ENCODE data around the gene MIEF2. TPM values are rescaled to one million over a fixed set of nuclear protein-coding genes. Genes with fewer than 3 reads are reported as not detected.

Gene MIEF2
- total RNA-seq, 2 experiments from 2014 or later: 5.5 to 6.2 TPM

DNA sequence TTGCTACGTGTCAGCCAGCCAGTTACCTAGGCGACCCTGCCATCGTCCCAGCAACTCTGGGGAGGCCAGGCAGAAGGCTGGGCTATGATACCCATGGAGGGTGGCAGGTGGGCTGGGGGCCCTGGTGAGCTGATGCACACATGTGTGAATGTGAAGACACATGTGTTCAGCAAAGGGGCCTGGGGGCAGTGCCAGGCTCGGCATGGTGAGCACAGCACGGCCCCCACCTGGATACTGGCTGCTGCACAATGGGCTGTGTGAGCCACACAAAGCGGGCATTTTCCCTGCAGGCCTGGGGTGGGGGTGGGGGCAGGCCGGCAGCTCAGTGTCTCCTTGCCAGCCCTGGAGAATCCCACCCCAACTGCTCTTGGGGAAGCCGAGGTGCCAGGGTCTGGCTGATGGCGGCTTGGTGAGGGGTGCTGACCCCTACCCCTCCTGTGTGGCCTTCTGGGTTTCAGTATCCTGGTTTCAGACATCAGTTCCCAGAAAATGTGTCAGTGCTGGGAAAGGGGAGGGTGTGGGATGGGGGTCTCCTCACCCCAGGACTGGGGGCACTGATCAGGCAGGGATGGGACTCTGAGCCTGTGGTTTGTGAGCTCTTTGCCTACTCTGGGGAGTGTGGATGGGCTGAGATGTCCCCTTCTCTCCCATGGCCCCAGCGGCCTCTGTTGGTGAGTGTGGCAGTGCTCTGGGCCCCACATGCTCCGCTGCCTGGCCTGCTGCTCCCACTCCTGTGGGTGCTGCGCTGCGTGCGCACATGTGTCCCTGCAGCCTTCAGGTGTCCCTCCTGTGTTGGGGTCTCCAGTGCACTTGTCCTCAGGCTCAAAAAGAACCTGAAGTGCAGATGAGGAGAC is 29.9 kb upstream of the MIEF2 start:
- POLR2A ChIA-PET: interaction anchor here (0.5 kb wide), 1 partner anchor 29 kb away, joined by 3 read pairs; no protein-coding TSS in a partner anchor
- DNase-seq (no peak), ATAC-seq (no peak)
- no peak overlapping the region for H3K4me3 Mint-ChIP-seq
- CTCF ChIA-PET: interaction anchor here (2.4 kb wide), 1 partner anchor 14 kb away, joined by 10 read pairs; no protein-coding TSS in a partner anchor
- peaks cover 13% of the 10 kb centered on the region for H3K4me1 Mint-ChIP-seq (ENCODE audit: low read depth)
- H3K36me3 Mint-ChIP-seq (ENCODE audit: low read depth): no peaks in the 10 kb centered on the region
- H3K27ac Mint-ChIP-seq: no peak overlapping the region
- H3K9me3 Mint-ChIP-seq: no peaks in the 10 kb centered on the region
- H3K27me3 Mint-ChIP-seq: no peaks in the 10 kb centered on the region
- intact Hi-C loops (cut with micrococcal nuclease): no loop called here
- TF ChIP-seq, protein P1, sequence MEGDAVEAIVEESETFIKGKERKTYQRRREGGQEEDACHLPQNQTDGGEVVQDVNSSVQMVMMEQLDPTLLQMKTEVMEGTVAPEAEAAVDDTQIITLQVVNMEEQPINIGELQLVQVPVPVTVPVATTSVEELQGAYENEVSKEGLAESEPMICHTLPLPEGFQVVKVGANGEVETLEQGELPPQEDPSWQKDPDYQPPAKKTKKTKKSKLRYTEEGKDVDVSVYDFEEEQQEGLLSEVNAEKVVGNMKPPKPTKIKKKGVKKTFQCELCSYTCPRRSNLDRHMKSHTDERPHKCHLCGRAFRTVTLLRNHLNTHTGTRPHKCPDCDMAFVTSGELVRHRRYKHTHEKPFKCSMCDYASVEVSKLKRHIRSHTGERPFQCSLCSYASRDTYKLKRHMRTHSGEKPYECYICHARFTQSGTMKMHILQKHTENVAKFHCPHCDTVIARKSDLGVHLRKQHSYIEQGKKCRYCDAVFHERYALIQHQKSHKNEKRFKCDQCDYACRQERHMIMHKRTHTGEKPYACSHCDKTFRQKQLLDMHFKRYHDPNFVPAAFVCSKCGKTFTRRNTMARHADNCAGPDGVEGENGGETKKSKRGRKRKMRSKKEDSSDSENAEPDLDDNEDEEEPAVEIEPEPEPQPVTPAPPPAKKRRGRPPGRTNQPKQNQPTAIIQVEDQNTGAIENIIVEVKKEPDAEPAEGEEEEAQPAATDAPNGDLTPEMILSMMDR (IDR thresholded peaks at IDR 0.05): no peak

DNA sequence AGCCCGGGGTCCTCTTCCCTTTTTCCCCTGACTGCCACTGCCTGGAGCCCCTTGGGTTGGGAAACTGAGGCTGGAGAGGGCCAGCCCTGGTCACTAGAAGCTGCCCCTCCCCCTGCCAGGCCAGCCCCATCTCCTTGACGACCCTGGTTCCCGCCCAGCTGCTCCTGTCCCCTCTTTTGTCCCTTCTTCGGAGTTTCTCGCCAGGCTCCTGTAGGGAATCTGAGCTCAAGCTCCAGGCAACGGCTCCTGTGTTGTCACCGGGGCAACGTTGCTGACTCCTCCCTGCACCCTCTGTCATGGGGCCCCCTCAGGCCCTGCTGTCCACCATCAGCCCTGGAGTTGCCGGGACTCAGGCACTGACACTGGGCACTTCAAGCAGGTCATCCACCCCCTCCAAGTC is 29.3 kb upstream of the MIEF2 start:
- no peaks in the 10 kb centered on the region for H3K36me3 Mint-ChIP-seq (ENCODE audit: low read depth)
- ATAC-seq (no peak), DNase-seq (no peak)
- TF ChIP-seq, protein P1 (IDR thresholded peaks at IDR 0.05): no peak
- H3K4me3 Mint-ChIP-seq: no peak overlapping the region
- ChIA-PET POLR2A (no interaction called here), CTCF (interaction anchor here (2.4 kb wide), 1 partner anchor 14 kb away, joined by 10 read pairs; no protein-coding TSS in a partner anchor)
- H3K27me3 Mint-ChIP-seq: no peaks in the 10 kb centered on the region
- intact Hi-C loops (cut with micrococcal nuclease): no loop called here
- peaks cover 19% of the 10 kb centered on the region for H3K4me1 Mint-ChIP-seq (ENCODE audit: low read depth)
- H3K27ac Mint-ChIP-seq: no peak overlapping the region
- H3K9me3 Mint-ChIP-seq: no peaks in the 10 kb centered on the region

DNA sequence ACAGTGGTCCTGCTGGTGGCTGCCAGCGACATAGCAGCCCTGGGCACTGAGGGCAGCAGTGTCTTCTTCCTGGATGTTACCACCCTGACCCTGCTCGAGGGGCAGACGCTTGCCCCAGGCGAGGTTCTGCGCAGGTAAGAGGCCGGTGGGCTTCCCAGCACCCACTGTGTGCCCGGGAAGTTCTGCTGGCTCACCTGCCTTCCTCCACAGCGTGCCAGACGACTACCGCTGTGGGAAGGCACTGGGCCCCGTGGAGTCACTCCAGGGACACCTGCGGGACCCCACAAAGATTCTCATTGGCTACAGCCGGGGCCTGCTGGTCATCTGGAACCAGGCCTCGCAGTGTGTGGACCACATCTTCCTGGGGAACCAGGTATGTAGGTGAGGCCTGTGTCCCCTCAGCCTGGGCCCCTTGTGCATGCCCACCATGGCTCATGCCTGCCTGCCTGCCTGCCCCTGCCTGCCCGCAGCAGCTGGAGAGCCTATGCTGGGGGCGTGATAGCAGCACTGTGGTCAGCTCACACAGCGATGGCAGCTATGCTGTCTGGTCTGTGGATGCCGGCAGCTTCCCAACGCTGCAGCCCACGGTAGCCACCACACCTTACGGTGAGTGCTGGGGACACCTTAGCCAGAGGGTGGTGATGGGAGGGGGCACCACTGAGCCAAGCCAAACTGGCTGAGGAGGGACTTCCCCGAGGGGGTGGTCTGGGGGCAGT is 26.5 kb upstream of the MIEF2 start:
- DNase-seq (no peak), ATAC-seq (no peak)
- ChIA-PET POLR2A (no interaction called here), CTCF (no interaction called here)
- Mint-ChIP-seq H3K4me3 (no peak overlapping the region), H3K36me3 (ENCODE audit: low read depth) (no peaks in the 10 kb centered on the region), H3K4me1 (ENCODE audit: low read depth) (peaks cover 12% of the 10 kb centered on the region), H3K9me3 (no peaks in the 10 kb centered on the region), H3K27me3 (no peaks in the 10 kb centered on the region), H3K27ac (no peak overlapping the region)
- TF ChIP-seq, protein P1 (IDR thresholded peaks at IDR 0.05): no peak
- intact Hi-C loops (cut with micrococcal nuclease): no loop called here

DNA sequence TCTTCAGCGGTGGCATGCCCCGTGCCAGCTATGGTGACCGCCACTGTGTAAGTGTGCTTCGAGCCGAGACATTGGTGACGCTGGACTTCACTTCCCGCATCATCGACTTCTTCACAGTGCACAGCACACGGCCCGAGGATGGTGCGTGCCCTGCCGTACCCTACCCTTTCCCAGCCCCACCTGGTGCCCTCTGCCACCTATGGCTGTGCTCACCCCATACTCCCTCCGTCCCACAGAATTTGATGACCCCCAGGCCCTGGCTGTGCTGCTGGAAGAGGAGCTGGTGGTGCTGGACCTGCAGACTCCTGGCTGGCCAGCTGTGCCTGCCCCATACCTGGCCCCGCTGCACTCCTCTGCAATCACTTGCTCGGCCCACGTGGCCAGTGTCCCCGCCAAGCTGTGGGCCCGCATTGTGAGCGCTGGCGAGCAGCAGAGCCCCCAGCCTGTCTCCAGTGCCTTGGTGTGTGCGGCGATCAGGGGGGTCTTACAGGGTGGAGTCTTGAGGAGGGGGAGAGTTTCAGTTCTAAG is 25.5 kb upstream of the MIEF2 start:
- Mint-ChIP-seq H3K9me3 (no peaks in the 10 kb centered on the region), H3K27ac (peak overlapping the region; percentile 80), H3K36me3 (ENCODE audit: low read depth) (no peaks in the 10 kb centered on the region), H3K4me1 (ENCODE audit: low read depth) (peaks cover 12% of the 10 kb centered on the region), H3K27me3 (no peaks in the 10 kb centered on the region), H3K4me3 (no peak overlapping the region)
- CTCF ChIA-PET: interaction anchor here (1.0 kb wide), 1 partner anchor 17 kb away, joined by 3 read pairs; no protein-coding TSS in a partner anchor
- intact Hi-C loops (cut with micrococcal nuclease): no loop called here
- DNase-seq: no peak
- no peak for ATAC-seq
- TF ChIP-seq, protein P1 (IDR thresholded peaks at IDR 0.05): no peak
- POLR2A ChIA-PET: no interaction called here
